Activated CD8-positive, alpha-beta T cell treated with anti-CD3 and anti-CD28 coated beads for 36 hours (primary cell): ENCODE results near the gene RAP1A. TPM values are rescaled to one million over a fixed set of nuclear protein-coding genes. Genes with fewer than 3 reads are reported as not detected.

Experiments
- ATAC-seq: fragments of 200-7000 bp; cut with Tn5 transposase; one replicate; pipeline ENCODE4 v1.10.0; 2021; ENCODE audit warnings: mild to moderate bottlenecking, moderate library complexity
- CTCF ChIA-PET: fragments of 350-600 bp; sonication (Branson Sonifier 250); formaldehyde crosslinking; loops from one replicate; lab custom pipeline; 2021; ENCODE audit warnings: antibody characterized with exemption; lab: Charles Lee
- POLR2A ChIA-PET: fragments of 350-600 bp; sonication (Branson Sonifier 250); formaldehyde crosslinking; loops from one replicate; lab custom pipeline; 2021; ENCODE audit warnings: antibody characterized with exemption; lab: Charles Lee
- DNase-seq: peaks from one replicate; pipeline ENCODE4 v3.0.0-alpha.2; 2020
- H3K27ac Mint-ChIP-seq: one replicate; pipeline ENCODE4 v1.8.0; 2021; ENCODE audit warnings: mild to moderate bottlenecking, mixed read lengths
- H3K27me3 Mint-ChIP-seq: one replicate; pipeline ENCODE4 v1.8.0; 2021; ENCODE audit warnings: mixed read lengths
- H3K36me3 Mint-ChIP-seq: one replicate; pipeline ENCODE4 v1.8.0; 2021; ENCODE audit warnings: low read depth, mixed read lengths
- H3K4me1 Mint-ChIP-seq: one replicate; pipeline ENCODE4 v1.8.0; 2021; ENCODE audit warnings: low read depth, mixed read lengths
- H3K4me3 Mint-ChIP-seq: one replicate; pipeline ENCODE4 v1.8.0; 2021; ENCODE audit warnings: mild to moderate bottlenecking, moderate library complexity, mixed read lengths
- H3K9me3 Mint-ChIP-seq: one replicate; pipeline ENCODE4 v1.8.0; 2021; ENCODE audit warnings: mixed read lengths
- CTCF ChIP-seq: fragments of 200-600 bp; IDR thresholded peaks from one replicate; pipeline ENCODE4 v1.8.0; 2022; ENCODE audit warnings: antibody characterized with exemption, mild to moderate bottlenecking
- intact Hi-C: fragments of 100-400 bp; cut with micrococcal nuclease; formaldehyde crosslinking; loops from one replicate; pipeline ENCODE4 v1.10.0; 2022
- total RNA-seq, 2 experiments: library from RNA; stranded (reverse); gene quantifications; one replicate each; pipeline ENCODE4 v1.2.3, GENCODE V29; 2021

The RAP1A gene
- total RNA-seq, 2 experiments from 2014 or later: 197 to 198 TPM

- peaks cover 41% of the 10 kb centered on the region for H3K36me3 Mint-ChIP-seq
These were observed 45.1 kb downstream of the RAP1A start for GRCh38 chr1:111664652-111665051.

GRCh38 chr1:111665497-111665896, 45.9 kb downstream of the RAP1A start:
- intact Hi-C loops: no loop called here
- POLR2A ChIA-PET: interaction anchor here (0.6 to 0.7 kb wide), 2 partner anchors 60 to 65 kb away, joined by 3 read pairs; no protein-coding TSS in a partner anchor

More at GRCh38 chr1:111664652-111665051, 45.1 kb downstream of the RAP1A start:
- H3K4me1 Mint-ChIP-seq: peaks cover 53% of the 10 kb centered on the region
- no peaks in the 10 kb centered on the region for H3K9me3 Mint-ChIP-seq
- CTCF ChIA-PET: interaction anchor here (0.7 to 2.1 kb wide), 4 partner anchors 14 to 157 kb away, joined by 3 to 16 read pairs (median 3); no protein-coding TSS in a partner anchor
- H3K27me3 Mint-ChIP-seq: no peaks in the 10 kb centered on the region
- ATAC-seq (peak; percentile 24), DNase-seq (no peak)
- intact Hi-C loops: no loop called here
- H3K27ac Mint-ChIP-seq: peak overlapping the region; percentile 62
- H3K4me3 Mint-ChIP-seq: no peak overlapping the region
- TF ChIP-seq CTCF: no peak
- POLR2A ChIA-PET: interaction anchor here (1.4 to 1.9 kb wide), 2 partner anchors 148 to 157 kb away, joined by 4 to 5 read pairs; no protein-coding TSS in a partner anchor

GRCh38 chr1:111666828-111667227, 47.2 kb downstream of the RAP1A start:
- Mint-ChIP-seq H3K27ac (no peak overlapping the region), H3K27me3 (no peaks in the 10 kb centered on the region), H3K36me3 (peaks cover 48% of the 10 kb centered on the region), H3K4me3 (no peak overlapping the region), H3K4me1 (peaks cover 73% of the 10 kb centered on the region), H3K9me3 (no peaks in the 10 kb centered on the region)
- DNase-seq (no peak), ATAC-seq (no peak)
- intact Hi-C loops: no loop called here
- CTCF ChIA-PET: no interaction called here
- POLR2A ChIA-PET: no interaction called here
- TF ChIP-seq CTCF: no peak

More at GRCh38 chr1:111665497-111665896, 45.9 kb downstream of the RAP1A start:
- Mint-ChIP-seq H3K4me3 (no peak overlapping the region), H3K27ac (peak overlapping the region; percentile 32), H3K9me3 (no peaks in the 10 kb centered on the region), H3K27me3 (no peaks in the 10 kb centered on the region), H3K36me3 (peaks cover 42% of the 10 kb centered on the region), H3K4me1 (peaks cover 61% of the 10 kb centered on the region)
- CTCF ChIA-PET: interaction anchor here (0.7 to 2.1 kb wide), 5 partner anchors 33 to 158 kb away, joined by 3 to 16 read pairs (median 3); no protein-coding TSS in a partner anchor
- no peak for TF ChIP-seq CTCF
- ATAC-seq: no peak
- no peak for DNase-seq

GRCh38 chr1:111669268-111669667, 49.7 kb downstream of the RAP1A start:
- Mint-ChIP-seq H3K27ac (peak overlapping the region; percentile 32), H3K27me3 (no peaks in the 10 kb centered on the region), H3K4me3 (no peak overlapping the region), H3K9me3 (peaks cover 2% of the 10 kb centered on the region), H3K4me1 (peaks cover 76% of the 10 kb centered on the region), H3K36me3 (peaks cover 57% of the 10 kb centered on the region)
- CTCF ChIA-PET: interaction anchor here (1.0 to 1.9 kb wide), 3 partner anchors 78 to 161 kb away, joined by 3 to 5 read pairs (median 4); no protein-coding TSS in a partner anchor
- no peak for TF ChIP-seq CTCF
- intact Hi-C loops: no loop called here
- DNase-seq (no peak), ATAC-seq (no peak)
- POLR2A ChIA-PET: interaction anchor here (0.7 kb wide), 4 partner anchors 162 to 451 kb away, joined by 3 read pairs; no protein-coding TSS in a partner anchor

- ATAC-seq (no peak), DNase-seq (no peak)
- ChIA-PET CTCF (interaction anchor here (1.0 to 1.1 kb wide), 2 partner anchors 75 to 163 kb away, joined by 3 to 4 read pairs; no protein-coding TSS in a partner anchor), POLR2A (interaction anchor here (0.6 kb wide), 1 partner anchor 466 kb away, joined by 3 read pairs; no protein-coding TSS in a partner anchor)
- Mint-ChIP-seq H3K27me3 (no peaks in the 10 kb centered on the region), H3K36me3 (peaks cover 66% of the 10 kb centered on the region), H3K4me1 (peaks cover 68% of the 10 kb centered on the region), H3K9me3 (peaks cover 13% of the 10 kb centered on the region), H3K4me3 (no peak overlapping the region), H3K27ac (no peak overlapping the region)
- TF ChIP-seq CTCF: no peak
- intact Hi-C loops: no loop called here
These were observed 52.3 kb downstream of the RAP1A start for GRCh38 chr1:111671852-111672251.
